DND-41 (cell line): ENCODE data around the gene PCA3.

ENCODE experiments used
- CTCF ChIP-seq: IDR thresholded peaks from 2 replicates; pipeline ENCODE4 v1.5.1; 2012; ENCODE audit warnings: borderline replicate concordance, low read length, moderate library complexity, mild to moderate bottlenecking; ENCODE audit not compliant: poor library complexity, severe bottlenecking; ENCODE audit errors: extremely low read depth
- EZH2 ChIP-seq: IDR thresholded peaks from 3 replicates; pipeline ENCODE4 v1.6.1; 2012; ENCODE audit warnings: borderline replicate concordance, low read depth, mild to moderate bottlenecking, moderate library complexity, low read length, inconsistent platforms; ENCODE audit not compliant: severe bottlenecking

GRCh38 chr9:76761448-76761847 lies 2.8 kb upstream of the PCA3 start:
- TF ChIP-seq EZH2 (no peak), CTCF (peak; percentile 35)
